PC-3 (cell line): ENCODE results near the gene GMDS.

ENCODE experiments used
- CTCF ChIP-seq: fragments of 300-600 bp; sonication (generic); conservative IDR thresholded peaks from 2 replicates; pipeline ENCODE4 v1.5.1; 2017; ENCODE audit warnings: antibody characterized with exemption, low read depth, mild to moderate bottlenecking, low read length
- EZH2 ChIP-seq: fragments of 300-600 bp; sonication (generic); IDR thresholded peaks from one replicate; pipeline ENCODE4 v1.6.1; 2017; ENCODE audit warnings: antibody characterized with exemption, mild to moderate bottlenecking, low read length; ENCODE audit not compliant: unreplicated experiment

- TF ChIP-seq CTCF (no peak), EZH2 (no peak)
These were observed 197.6 kb downstream of the GMDS start for GRCh38 chr6:2047855-2048254.
